ENCODE data around the gene ACOX1.

ACOX1 gene

DNA sequence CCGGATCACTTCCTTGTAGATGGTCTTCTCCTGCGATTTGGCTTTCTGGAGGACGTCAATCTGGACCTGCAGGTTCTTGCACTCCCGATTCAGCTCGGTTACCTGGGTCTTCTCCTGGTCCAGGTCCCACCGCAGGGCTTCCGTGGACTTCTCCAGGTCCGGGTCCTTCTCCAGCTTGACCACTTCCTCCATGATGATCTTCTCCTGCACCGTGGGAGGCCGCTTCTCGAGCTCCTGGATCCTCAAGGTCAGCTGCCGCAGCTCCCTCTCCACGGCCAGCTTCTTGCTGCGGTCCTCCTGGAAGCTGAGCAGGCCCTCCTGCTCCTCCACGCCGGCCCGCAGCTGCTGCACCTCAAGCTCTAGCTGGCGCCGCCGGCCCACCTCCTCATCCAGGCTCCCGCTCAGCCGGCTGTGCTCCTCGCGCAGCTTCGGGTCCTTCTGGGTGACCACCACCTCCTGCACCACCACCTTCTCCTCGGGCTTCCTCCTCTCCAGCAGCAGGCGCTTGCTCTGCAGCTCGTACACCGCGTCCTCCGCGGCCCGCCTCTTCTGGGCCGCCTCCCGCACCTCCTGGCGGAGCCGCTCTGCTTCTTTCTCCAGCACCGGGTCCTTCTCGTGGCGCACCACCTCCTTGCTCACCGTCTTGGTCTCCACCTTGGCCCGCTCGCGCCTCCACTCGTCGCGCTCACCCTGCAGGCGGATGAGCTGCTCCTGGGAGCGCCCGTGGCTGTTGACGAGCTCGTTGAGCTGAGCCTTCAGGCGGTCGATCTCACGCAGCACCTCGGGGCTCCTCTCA is 29.9 kb upstream of the ACOX1 start:
- DNase-seq (ENCODE audit: low read depth in 2 of 2) = no peak

DNA sequence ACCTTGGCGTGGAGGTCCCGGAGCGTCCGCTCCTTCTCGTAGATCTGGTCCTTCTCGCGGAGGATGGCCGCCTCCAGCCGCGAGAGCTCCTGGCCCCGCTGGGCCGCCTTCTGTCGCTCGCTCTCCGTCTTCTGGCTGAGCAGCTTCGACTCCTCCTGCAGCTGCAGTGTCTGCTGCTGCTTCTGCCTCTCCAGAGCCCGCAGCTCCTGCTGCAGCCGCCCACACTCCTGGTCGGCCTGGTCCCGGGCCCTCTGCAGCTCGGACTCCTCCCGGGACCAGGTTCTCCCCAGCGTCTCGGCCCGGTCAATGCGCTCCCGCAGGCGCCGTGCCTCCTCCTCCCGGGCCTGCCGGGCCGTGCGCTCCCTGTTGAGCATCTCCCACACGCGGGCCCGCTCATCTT is 29.2 kb upstream of the ACOX1 start:
- no peak for DNase-seq (ENCODE audit: low read depth in 2 of 2)

DNA sequence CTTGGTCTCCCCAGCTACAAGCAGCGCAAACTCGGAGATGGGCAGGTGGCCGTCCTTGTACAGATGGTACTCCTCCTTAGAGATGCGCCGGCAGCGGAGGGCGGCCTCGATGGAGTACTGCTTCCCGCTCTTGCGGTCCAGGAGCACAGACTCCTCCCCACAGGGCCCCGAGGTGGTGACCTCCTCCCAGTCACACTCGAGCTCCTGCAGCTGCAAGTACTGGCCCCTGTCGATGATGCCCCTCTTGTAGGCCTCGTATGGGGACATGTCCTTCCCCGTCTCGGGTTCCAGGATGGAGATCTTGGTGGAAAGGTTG is 28.8 kb upstream of the ACOX1 start:
- no peak for DNase-seq (ENCODE audit: low read depth in 2 of 2)

GRCh38 chr17:76007131-76007849 is 28.3 kb upstream of the ACOX1 start:
- DNase-seq (ENCODE audit: low read depth in 2 of 2) = no peak

GRCh38 chr17:76005263-76006149 is 26.5 kb upstream of the ACOX1 start:
- DNase-seq (ENCODE audit: low read depth in 2 of 2) = peak; percentile 48 to 59

DNA sequence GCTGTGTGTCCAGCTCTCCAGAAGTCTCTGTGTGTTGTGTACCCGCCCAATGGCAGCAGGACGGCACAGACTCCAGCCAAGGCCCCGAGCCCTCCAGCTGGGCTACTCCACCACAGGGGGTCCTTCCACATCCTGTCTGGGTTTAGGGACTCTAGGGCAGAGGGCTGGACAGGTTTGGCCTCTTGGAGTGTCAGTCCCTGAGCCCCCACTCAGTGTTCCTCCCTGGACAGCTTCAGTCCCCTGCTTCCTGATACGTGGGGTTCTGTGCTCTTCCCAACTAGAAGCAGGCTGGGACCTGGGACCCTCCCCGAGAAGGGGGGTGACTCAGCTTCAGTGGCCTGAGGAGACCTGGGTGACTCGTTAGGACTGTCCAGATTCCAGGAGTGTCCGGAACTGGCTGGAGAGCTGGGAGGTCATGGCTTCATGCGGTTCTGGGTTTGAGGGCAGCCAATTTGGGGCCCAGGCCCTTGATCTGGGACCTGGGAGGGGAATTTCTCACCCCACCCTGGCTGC is 25.8 kb upstream of the ACOX1 start:
- no peak for DNase-seq (ENCODE audit: low read depth in 2 of 2)

- DNase-seq (ENCODE audit: low read depth in 2 of 2) = no peak
These were observed 24.9 kb upstream of the ACOX1 start for GRCh38 chr17:76003915-76004314.

DNA sequence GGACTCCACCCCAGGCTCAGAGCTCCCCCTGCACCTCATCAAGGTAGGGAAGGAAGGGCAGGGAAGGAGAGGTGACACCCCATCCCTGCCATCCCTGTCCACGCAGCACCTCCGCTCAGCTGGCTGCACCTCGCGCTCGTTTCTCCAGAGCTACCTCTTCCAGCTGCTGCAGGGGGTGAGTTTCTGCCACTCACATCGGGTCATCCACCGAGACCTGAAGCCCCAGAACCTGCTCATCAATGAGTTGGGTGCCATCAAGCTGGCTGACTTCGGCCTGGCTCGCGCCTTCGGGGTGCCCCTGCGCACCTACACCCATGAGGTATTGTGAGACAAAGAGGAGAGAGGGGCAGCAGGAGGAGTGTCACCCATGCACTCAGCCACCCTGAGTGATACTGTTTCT is 23.1 kb upstream of the ACOX1 start:
- no peak for DNase-seq (ENCODE audit: low read depth in 2 of 2)

DNA sequence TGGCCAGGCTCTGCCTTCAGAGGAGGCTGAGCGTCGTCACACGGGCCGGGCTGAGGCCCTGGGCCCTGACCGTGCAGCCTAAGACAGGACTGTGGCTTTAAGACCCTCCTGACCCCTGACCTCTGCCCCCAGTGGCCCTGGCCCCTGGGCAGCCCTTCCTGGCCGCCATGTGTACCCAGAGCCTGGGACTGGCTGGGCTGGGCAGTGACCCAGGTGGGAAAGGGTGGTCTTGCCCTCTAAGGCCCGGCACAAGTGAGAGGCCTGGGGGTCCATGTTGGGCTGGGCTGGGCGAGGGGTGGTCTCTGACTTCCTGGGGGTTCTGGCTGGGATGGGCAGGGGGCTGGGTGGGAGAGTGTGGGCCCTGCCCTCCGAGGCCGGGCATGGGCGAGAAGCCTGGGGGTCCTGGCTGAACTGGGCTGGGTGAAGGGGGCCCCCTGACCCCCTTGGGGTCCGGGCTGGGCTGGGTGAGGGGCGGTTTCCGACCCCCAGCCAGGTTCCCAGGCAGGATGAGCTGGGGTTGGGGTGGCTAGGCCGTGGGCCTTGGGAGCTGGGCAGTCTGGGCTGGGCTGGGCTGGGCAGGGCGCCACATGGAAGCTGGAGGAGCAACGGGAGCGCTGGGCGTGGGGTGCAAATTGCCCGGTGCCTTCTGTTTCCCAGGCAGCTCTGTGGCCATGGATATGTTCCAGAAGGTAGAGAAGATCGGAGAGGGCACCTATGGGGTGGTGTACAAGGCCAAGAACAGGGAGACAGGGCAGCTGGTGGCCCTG is 22.0 kb upstream of the ACOX1 start, which contains the start of gene CDK3:
CDK3 (plus strand) TSS at position 101 of the 767 bp plus-strand sequence; CDS start at position 672, 571 bp downstream.
- no peak for DNase-seq (ENCODE audit: low read depth in 2 of 2)

- DNase-seq (ENCODE audit: low read depth in 2 of 2) = peak; percentile 40 to 48
These were observed 21.2 kb upstream of the ACOX1 start for GRCh38 chr17:76000016-76000754.

- no peak for DNase-seq (ENCODE audit: low read depth in 2 of 2)
These were observed 19.4 kb upstream of the ACOX1 start for GRCh38 chr17:75998327-75998795.

DNA sequence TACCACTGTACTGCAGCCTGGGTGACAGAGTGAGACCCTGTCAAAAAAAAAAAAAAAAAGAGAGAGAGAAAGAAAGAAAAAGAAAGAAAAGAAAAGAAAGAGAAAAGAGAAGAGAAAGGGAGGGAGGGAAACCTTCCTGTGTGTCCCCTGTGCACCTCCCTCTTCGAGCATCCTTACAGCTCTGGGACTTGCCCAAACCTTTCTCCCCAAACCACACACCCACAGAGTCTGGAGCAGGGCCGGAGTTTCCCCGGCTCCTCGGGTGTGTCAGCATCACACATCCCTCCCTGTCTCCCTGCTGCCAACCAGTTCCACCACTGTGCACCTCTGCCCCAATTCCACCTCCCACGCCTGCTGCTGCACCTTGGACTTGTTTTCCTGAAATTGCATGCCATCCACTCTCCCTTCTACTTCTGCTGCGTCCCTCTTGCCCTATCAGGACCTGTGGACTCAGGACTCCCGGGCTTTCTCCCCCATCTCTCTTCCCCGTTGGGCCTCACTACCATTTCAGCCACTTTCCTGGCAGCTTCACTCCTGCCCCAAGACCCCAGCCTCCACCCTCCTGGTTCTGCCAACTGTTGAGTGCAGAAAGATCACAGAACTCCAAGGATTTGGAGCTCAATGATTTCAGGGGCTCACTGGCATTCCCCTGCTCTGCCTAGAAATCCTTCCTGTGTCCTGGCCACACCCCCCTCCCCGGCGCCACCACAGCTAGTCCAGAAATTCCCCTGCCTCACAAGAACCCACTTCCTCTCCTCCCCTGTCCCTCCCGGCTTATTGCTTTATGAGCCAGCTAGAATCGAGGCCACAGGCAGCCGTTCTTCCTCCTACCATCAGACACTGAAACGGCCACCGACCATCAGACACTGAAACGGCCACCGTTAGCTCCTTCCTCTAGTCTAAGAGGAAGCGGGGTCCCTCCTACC is 18.0 kb upstream of the ACOX1 start:
- DNase-seq (ENCODE audit: low read depth in 2 of 2) = peak; percentile 17 to 34

DNA sequence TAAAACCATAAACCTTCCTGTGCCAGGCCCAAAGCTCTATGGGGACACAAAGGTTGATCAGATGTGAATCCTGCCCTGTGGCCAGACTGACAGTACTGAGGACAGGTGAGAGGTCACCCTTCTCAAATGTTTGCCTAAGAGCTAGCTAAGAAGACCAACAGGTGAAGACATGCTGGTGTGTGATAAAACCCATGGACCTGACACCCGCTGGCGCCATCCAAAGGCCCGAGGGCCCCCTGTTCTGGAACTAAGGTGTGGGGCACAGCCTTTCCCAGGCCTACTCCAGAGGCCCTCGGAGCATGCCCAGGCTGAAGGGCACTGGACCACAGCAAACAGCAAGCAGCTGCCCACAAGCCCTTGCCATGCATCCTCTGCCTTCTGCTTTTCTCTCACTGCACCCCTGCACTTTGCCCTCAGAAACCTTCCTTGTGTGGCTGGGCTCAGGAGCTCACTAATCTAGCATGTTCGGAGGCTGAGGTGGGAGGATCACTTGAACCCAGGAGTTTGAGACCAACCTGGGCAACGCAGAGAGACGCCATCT is 16.5 kb upstream of the ACOX1 start:
- DNase-seq (ENCODE audit: low read depth in 2 of 2) = no peak

- DNase-seq (ENCODE audit: low read depth in 2 of 2) = no peak
These were observed 15.9 kb upstream of the ACOX1 start for GRCh38 chr17:75994802-75995370.

GRCh38 chr17:75991396-75991795 is 12.4 kb upstream of the ACOX1 start:
- no peak for DNase-seq (ENCODE audit: low read depth in 2 of 2)

- DNase-seq (ENCODE audit: low read depth in 2 of 2) = no peak
These were observed 8.1 kb upstream of the ACOX1 start for GRCh38 chr17:75987041-75987440.

DNA sequence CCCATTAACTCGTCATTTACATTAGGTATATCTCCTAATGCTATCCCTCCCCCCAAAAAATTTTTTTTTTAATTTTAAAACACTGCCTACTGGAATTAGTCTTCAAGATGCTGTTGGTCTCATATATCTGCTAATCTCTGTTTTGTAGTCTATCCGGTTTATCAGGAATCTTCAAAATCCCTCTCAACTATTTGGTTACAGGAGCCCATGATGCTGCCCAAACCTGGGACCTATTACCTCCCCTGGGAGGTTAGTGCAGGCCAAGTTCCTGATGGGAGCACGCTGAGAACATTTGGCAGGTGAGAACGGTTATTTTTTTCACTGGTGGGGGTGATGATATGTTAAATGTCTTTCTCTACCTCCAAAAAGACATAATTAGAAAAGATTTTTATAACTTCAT is 7.0 kb upstream of the ACOX1 start:
- DNase-seq (ENCODE audit: low read depth in 2 of 2) = no peak

DNA sequence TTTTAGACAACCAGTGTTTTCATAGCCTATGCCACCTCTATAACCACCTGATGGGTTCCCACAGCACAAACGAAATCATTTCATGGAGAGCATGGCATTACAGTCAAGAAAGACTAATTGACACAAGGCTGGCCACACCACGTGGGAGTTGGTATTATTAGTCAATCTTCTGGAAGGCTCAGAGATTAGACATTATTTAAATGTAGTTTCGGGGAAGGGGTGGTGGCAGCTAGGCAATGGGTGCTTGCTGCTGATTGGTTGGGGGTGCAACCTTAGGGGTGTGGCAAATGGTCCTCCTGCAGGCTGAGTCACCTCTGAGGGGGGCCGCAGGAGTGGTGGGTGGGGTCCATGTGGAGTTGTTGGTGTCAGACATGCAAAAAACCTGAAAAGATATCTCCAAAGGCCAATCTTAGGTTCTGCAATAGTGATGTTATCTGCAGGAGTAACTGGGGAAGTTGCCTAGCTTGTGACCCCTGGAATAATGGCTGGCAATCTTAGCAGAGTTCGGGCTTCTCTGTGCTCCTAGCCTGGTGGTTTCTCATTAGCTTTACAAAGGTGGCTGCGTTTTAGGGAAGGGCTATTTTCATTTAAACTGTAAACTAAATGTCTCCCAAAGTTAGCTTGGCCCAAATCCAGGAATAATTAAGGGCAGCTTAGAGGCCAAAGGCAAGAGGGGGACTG is 4.7 kb upstream of the ACOX1 start:
- no peak for DNase-seq (ENCODE audit: low read depth in 2 of 2)

All from stimulated activated CD8-positive, alpha-beta memory T cell treated with anti-CD3 and anti-CD28 coated beads, Interleukin-15, amount 100 ng/mL, for 48 hours (primary cell).